ENCODE results near the gene BAAT.

GRCh38 chr9:101380295-101380694, 4.5 kb downstream of the BAAT start:
- no peak for TF ChIP-seq CTCF (conservative IDR thresholded peaks at IDR 0.05)
- TF ChIP-seq EZH2 (IDR thresholded peaks at IDR 0.05; ENCODE audit: low read depth), result no peak
